DOHH2 (cell line): ENCODE results near the gene COL4A1.

Experiments
- H3F3A ChIP-seq: fragments of 200-600 bp; sonication (generic), shearing (Covaris generic); 2 replicates; pipeline ENCODE4 v1.6.0; 2016; ENCODE audit warnings: antibody characterized with exemption, mild to moderate bottlenecking; ENCODE audit not compliant: control insufficient read depth, insufficient read depth
- H3K27ac ChIP-seq: fragments of 200-600 bp; sonication (generic); 2 replicates; pipeline ENCODE4 v1.5.1; 2014; ENCODE audit warnings: low read depth, mild to moderate bottlenecking, low read length, moderate library complexity
- H3K27me3 ChIP-seq: fragments of 200-600 bp; sonication (generic); 2 replicates; pipeline ENCODE4 v1.6.1; 2014; ENCODE audit warnings: mild to moderate bottlenecking, low read length, mixed read lengths; ENCODE audit not compliant: control insufficient read depth
- H3K36me3 ChIP-seq: fragments of 200-600 bp; sonication (generic); 2 replicates; pipeline ENCODE4 v1.6.1; 2014; ENCODE audit warnings: mild to moderate bottlenecking, low read length, moderate library complexity, mixed read lengths; ENCODE audit not compliant: control insufficient read depth
- H3K4me1 ChIP-seq: fragments of 200-600 bp; sonication (generic); 2 replicates; pipeline ENCODE4 v1.6.1; 2014; ENCODE audit warnings: mild to moderate bottlenecking, low read length, mixed read lengths; ENCODE audit not compliant: control insufficient read depth
- H3K4me2 ChIP-seq: fragments of 200-600 bp; sonication (generic); 2 replicates; pipeline ENCODE4 v1.6.0; 2014; ENCODE audit warnings: mild to moderate bottlenecking, low read length, moderate library complexity
- H3K4me3 ChIP-seq: fragments of 200-600 bp; sonication (generic); 2 replicates; pipeline ENCODE4 v1.5.1; 2014; ENCODE audit warnings: mild to moderate bottlenecking, low read length, mixed read lengths
- H3K79me2 ChIP-seq: fragments of 200-600 bp; sonication (generic); 2 replicates; pipeline ENCODE4 v1.6.1; 2014; ENCODE audit warnings: mild to moderate bottlenecking, low read length, mixed read lengths; ENCODE audit not compliant: control insufficient read depth
- H3K9me2 ChIP-seq: fragments of 200-600 bp; sonication (generic); replicated peaks from 2 replicates; pipeline ENCODE4 v1.6.1; 2014; ENCODE audit warnings: mild to moderate bottlenecking, low read length, mixed read lengths; ENCODE audit not compliant: control insufficient read depth
- H3K9me3 ChIP-seq: fragments of 200-600 bp; sonication (generic); 2 replicates; pipeline ENCODE4 v1.6.1; 2014; ENCODE audit warnings: antibody characterized with exemption, low read length, mixed read lengths; ENCODE audit not compliant: control insufficient read depth, insufficient read depth
- H4K20me1 ChIP-seq: fragments of 200-600 bp; sonication (generic); 2 replicates; pipeline ENCODE4 v1.6.0; 2014; ENCODE audit warnings: low read depth, mild to moderate bottlenecking, antibody characterized with exemption, low read length, moderate library complexity; ENCODE audit not compliant: control insufficient read depth, insufficient read depth
- EZH2phosphoT487 ChIP-seq: fragments of 200-600 bp; sonication (generic); IDR thresholded peaks from 2 replicates; pipeline ENCODE4 v1.6.1; 2017; ENCODE audit warnings: borderline replicate concordance, mild to moderate bottlenecking, antibody characterized with exemption, low read length, moderate library complexity, mixed read lengths
- TF ChIP-seq, protein P1 (sequence below): fragments of 200-600 bp; sonication (generic); IDR thresholded peaks from one replicate; pipeline ENCODE4 v1.5.1; 2014; ENCODE audit warnings: antibody characterized with exemption, mild to moderate bottlenecking, low read depth, low read length; ENCODE audit not compliant: poor library complexity, severe bottlenecking

COL4A1 gene

DNA sequence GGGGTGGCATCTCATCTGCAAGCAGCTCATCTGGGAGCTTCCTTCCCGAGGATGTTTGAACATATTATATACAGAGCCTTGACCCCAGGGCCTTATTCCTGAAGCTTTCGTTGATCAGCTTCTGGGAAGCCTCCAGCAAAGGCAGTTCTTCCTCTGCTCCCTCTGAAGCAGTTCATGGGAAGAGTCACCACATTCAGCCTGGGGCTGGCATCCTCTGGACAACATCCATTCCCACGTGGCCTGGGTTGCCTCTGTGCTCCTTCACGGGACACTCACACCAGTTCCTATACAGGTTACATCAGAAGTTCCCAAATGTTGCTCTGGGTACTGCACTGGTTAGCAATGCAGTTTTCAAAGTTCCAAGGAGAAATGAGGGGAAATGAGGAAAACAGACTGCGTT is 29.7 kb upstream of the COL4A1 start:
- no peaks in the 10 kb centered on the region for H3K27me3 ChIP-seq
- no peaks in the 10 kb centered on the region for H3K4me1 ChIP-seq
- H3K27ac ChIP-seq, result no peak overlapping the region
- H3K36me3 ChIP-seq, result no peaks in the 10 kb centered on the region
- no peaks in the 10 kb centered on the region for H4K20me1 ChIP-seq
- H3F3A ChIP-seq, result no peaks in the 10 kb centered on the region
- H3K4me3 ChIP-seq, result no peak overlapping the region
- no peaks in the 10 kb centered on the region for H3K79me2 ChIP-seq
- no peaks in the 10 kb centered on the region for H3K9me3 ChIP-seq
- no peaks in the 10 kb centered on the region for H3K9me2 ChIP-seq
- H3K4me2 ChIP-seq, result no peak overlapping the region
- TF ChIP-seq, protein P1, sequence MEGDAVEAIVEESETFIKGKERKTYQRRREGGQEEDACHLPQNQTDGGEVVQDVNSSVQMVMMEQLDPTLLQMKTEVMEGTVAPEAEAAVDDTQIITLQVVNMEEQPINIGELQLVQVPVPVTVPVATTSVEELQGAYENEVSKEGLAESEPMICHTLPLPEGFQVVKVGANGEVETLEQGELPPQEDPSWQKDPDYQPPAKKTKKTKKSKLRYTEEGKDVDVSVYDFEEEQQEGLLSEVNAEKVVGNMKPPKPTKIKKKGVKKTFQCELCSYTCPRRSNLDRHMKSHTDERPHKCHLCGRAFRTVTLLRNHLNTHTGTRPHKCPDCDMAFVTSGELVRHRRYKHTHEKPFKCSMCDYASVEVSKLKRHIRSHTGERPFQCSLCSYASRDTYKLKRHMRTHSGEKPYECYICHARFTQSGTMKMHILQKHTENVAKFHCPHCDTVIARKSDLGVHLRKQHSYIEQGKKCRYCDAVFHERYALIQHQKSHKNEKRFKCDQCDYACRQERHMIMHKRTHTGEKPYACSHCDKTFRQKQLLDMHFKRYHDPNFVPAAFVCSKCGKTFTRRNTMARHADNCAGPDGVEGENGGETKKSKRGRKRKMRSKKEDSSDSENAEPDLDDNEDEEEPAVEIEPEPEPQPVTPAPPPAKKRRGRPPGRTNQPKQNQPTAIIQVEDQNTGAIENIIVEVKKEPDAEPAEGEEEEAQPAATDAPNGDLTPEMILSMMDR, result no peak
- TF ChIP-seq EZH2phosphoT487, result no peak

- Histone ChIP-seq H3K4me3 (no peak overlapping the region), H4K20me1 (no peaks in the 10 kb centered on the region), H3K79me2 (no peaks in the 10 kb centered on the region), H3K4me1 (no peaks in the 10 kb centered on the region), H3K9me2 (no peaks in the 10 kb centered on the region), H3K36me3 (no peaks in the 10 kb centered on the region), H3K27me3 (no peaks in the 10 kb centered on the region), H3K9me3 (no peaks in the 10 kb centered on the region), H3K27ac (no peak overlapping the region), H3F3A (no peaks in the 10 kb centered on the region), H3K4me2 (no peak overlapping the region)
- no peak for TF ChIP-seq EZH2phosphoT487
- TF ChIP-seq, protein P1, result no peak
Measured at GRCh38 chr13:110336108-110336507, 29.2 kb upstream of the COL4A1 start.

- Histone ChIP-seq H3F3A (no peaks in the 10 kb centered on the region), H3K27ac (no peak overlapping the region), H3K4me1 (no peaks in the 10 kb centered on the region), H3K79me2 (no peaks in the 10 kb centered on the region), H3K9me3 (no peaks in the 10 kb centered on the region), H4K20me1 (no peaks in the 10 kb centered on the region), H3K9me2 (no peaks in the 10 kb centered on the region), H3K36me3 (no peaks in the 10 kb centered on the region), H3K4me2 (no peak overlapping the region), H3K4me3 (no peak overlapping the region), H3K27me3 (no peaks in the 10 kb centered on the region)
- TF ChIP-seq, protein P1, result no peak
- no peak for TF ChIP-seq EZH2phosphoT487
Measured at GRCh38 chr13:110334841-110335490, 28.0 kb upstream of the COL4A1 start.
